ENCODE measurements around the gene KLHL2. TPM values are rescaled to one million over a fixed set of nuclear protein-coding genes. Genes with fewer than 3 reads are reported as not detected.
"Not testable (repeated sequence)": the region's sequence is repeated elsewhere in the genome, so short reads cannot be mapped to it uniquely, and the experiment has no call there.

Gene KLHL2
- total RNA-seq, 2 donors from 2014 or later = 8.9 to 12.8 TPM

- intact Hi-C loops (cut with DNase I, micrococcal nuclease) = no loop called here
- DNase-seq (no peak), ATAC-seq (no peak)
Observed at GRCh38 chr4:165194368-165194767, 13.0 kb upstream of the KLHL2 start.

GRCh38 chr4:165198329-165198728 is 9.0 kb upstream of the KLHL2 start:
- DNase-seq (no peak), ATAC-seq (no peak)
- intact Hi-C loops (cut with DNase I, micrococcal nuclease) = no loop called here

GRCh38 chr4:165199286-165199685 is 8.1 kb upstream of the KLHL2 start:
- intact Hi-C loops (cut with DNase I, micrococcal nuclease) = no loop called here

GRCh38 chr4:165199722-165200121 is 7.6 kb upstream of the KLHL2 start:
- intact Hi-C loops (cut with DNase I, micrococcal nuclease) = no loop called here
- DNase-seq (no peak), ATAC-seq (no peak)

More at GRCh38 chr4:165199286-165199685, 8.1 kb upstream of the KLHL2 start:
- ATAC-seq (no peak), DNase-seq (no peak)

GRCh38 chr4:165201806-165202205 is 5.6 kb upstream of the KLHL2 start:
- intact Hi-C loops (cut with DNase I, micrococcal nuclease) = no loop called here
- DNase-seq (no peak), ATAC-seq (no peak)

GRCh38 chr4:165203541-165204461 is 3.6 kb upstream of the KLHL2 start:
- no peak for ATAC-seq
- no peak for DNase-seq
- intact Hi-C loops (cut with DNase I, micrococcal nuclease) = no loop called here

GRCh38 chr4:165204462-165204830 is 2.9 kb upstream of the KLHL2 start:
- ATAC-seq (no peak), DNase-seq (no peak)
- intact Hi-C loops (cut with DNase I, micrococcal nuclease) = no loop called here

GRCh38 chr4:165207016-165207430 is 338 bp upstream of the KLHL2 start:
- peak in 1 of 2 donors; percentile 30 for DNase-seq
- intact Hi-C loops (cut with DNase I, micrococcal nuclease) = loop anchor here in 1 of 2 donors (5.0 kb wide), 1 partner anchor 95 kb away; the partner anchor contains the start of gene TMEM192
- ATAC-seq = peak; percentile 37

- intact Hi-C loops (cut with DNase I, micrococcal nuclease) = loop anchor here in 1 of 2 donors (5.0 kb wide), 1 partner anchor 96 kb away; the partner anchor contains the start of gene TMEM192
- ATAC-seq (peak; percentile 1), DNase-seq (no peak)
Observed at GRCh38 chr4:165208221-165208652, 876 bp downstream of the KLHL2 start.

GRCh38 chr4:165208741-165209388 is 1.5 kb downstream of the KLHL2 start:
- intact Hi-C loops (cut with DNase I, micrococcal nuclease) = loop anchor here in 1 of 2 donors (5.0 kb wide), 1 partner anchor 97 kb away; the partner anchor contains the start of gene TMEM192
- DNase-seq = no peak
- ATAC-seq = no peak

- ATAC-seq (no peak), DNase-seq (no peak)
- intact Hi-C loops (cut with DNase I, micrococcal nuclease) = loop anchor here in 1 of 2 donors (5.0 kb wide), 1 partner anchor 97 kb away; the partner anchor contains the start of gene TMEM192
Observed at GRCh38 chr4:165209796-165210195, 2.4 kb downstream of the KLHL2 start.

- intact Hi-C loops (cut with DNase I, micrococcal nuclease) = no loop called here
- ATAC-seq (no peak), DNase-seq (no peak)
Observed at GRCh38 chr4:165210566-165210965, 3.2 kb downstream of the KLHL2 start.

- not testable (repeated sequence) for DNase-seq
- peak; percentile 46 for ATAC-seq
Observed at GRCh38 chr4:165212647-165213046, 5.3 kb downstream of the KLHL2 start.

GRCh38 chr4:165213404-165213803 is 6.0 kb downstream of the KLHL2 start:
- intact Hi-C loops (cut with DNase I, micrococcal nuclease); DNase-seq; ATAC-seq: not testable (repeated sequence)

More at GRCh38 chr4:165212647-165213046, 5.3 kb downstream of the KLHL2 start:
- intact Hi-C loops (cut with DNase I, micrococcal nuclease) = not testable (repeated sequence)

- intact Hi-C loops (cut with DNase I, micrococcal nuclease) = not testable (repeated sequence)
- ATAC-seq = peak; percentile 58
Observed at GRCh38 chr4:165213991-165214709, 6.8 kb downstream of the KLHL2 start.

GRCh38 chr4:165215034-165215751 is 7.8 kb downstream of the KLHL2 start:
- ATAC-seq; DNase-seq; intact Hi-C loops (cut with DNase I, micrococcal nuclease): not testable (repeated sequence)

More at GRCh38 chr4:165213991-165214709, 6.8 kb downstream of the KLHL2 start:
- not testable (repeated sequence) for DNase-seq

- ATAC-seq; intact Hi-C loops (cut with DNase I, micrococcal nuclease); DNase-seq: not testable (repeated sequence)
Observed at GRCh38 chr4:165215761-165216487, 8.6 kb downstream of the KLHL2 start.
